ENCODE data around the gene TNMD.

GRCh38 chrX:100586747-100587146 is 2.0 kb downstream of the TNMD start:
- TF ChIP-seq CTCF (IDR thresholded peaks at IDR 0.05; ENCODE audit: insufficient read depth, low read length) (no peak), POLR2AphosphoS5 (IDR thresholded peaks at IDR 0.05; ENCODE audit: low read depth) (no peak)

Data from HL-60 (cell line).